HCT116 (cell line): Measurements from ENCODE around the gene KRT7. TPM values are rescaled to one million over a fixed set of nuclear protein-coding genes. Genes with fewer than 3 reads are reported as not detected.
A peak's percentile ranks its signal among the peaks of the same experiment; 100 is the strongest.

ENCODE experiments used
- ATAC-seq: fragments of 200-7000 bp; cut with Tn5 transposase; 2 replicates; pipeline ENCODE4 v1.9.1; 2020; ENCODE audit warnings: mild to moderate bottlenecking, moderate library complexity
- BruUV-seq: library from RNA; stranded (reverse); fragments of 400-500 nt; replicated peaks from 2 replicates; lab custom pipeline; 2021; lab: Mats Ljungman, UMichigan
- CTCF ChIA-PET: fragments of 300-600 bp; sonication (Branson Sonifier 250); formaldehyde crosslinking; loops from one replicate; lab custom pipeline; 2021; ENCODE audit warnings: antibody characterized with exemption; lab: Charles Lee
- POLR2A ChIA-PET: fragments of 300-600, 350-600 bp; sonication (Branson Sonifier 250); formaldehyde crosslinking; loops from one replicate; lab custom pipeline; 2021; ENCODE audit warnings: antibody characterized with exemption; lab: Charles Lee
- RAD21 ChIA-PET, 2 experiments: fragments of 300-600 bp; sonication (Branson Sonifier 250); formaldehyde crosslinking; loops; one replicate each; lab custom pipeline; 2023; ENCODE audit warnings: low total read pairs in 2 of 2; ENCODE audit not compliant: uncharacterized antibody in 2 of 2, unreplicated experiment in 2 of 2, low non-redundant PET in 1 of 2; lab: Charles Lee
- DNase-seq: peaks from one replicate; pipeline ENCODE4 v3.0.0-alpha.2; 2010; ENCODE audit warnings: low read depth, low spot score
- H2AFZ ChIP-seq: fragments of 200-600 bp; shearing (Covaris generic), sonication (generic); 2 replicates; pipeline ENCODE4 v1.6.1; 2017; ENCODE audit warnings: low read depth, mixed run types, mixed read lengths, antibody characterized with exemption, low read length; ENCODE audit not compliant: poor library complexity, severe bottlenecking
- H3K27ac ChIP-seq: 2 replicates; pipeline ENCODE4 v1.5.1; 2012; ENCODE audit warnings: low read depth, low read length
- H3K27me3 ChIP-seq: fragments of 200-600 bp; sonication (generic); 2 replicates; pipeline ENCODE4 v1.6.1; 2016; ENCODE audit warnings: mixed run types, low read length, mixed read lengths; ENCODE audit not compliant: insufficient read depth
- H3K36me3 ChIP-seq, 2 experiments: fragments of 200-500 bp in 1 of 2; fragments of 200-600 bp in 1 of 2; sonication (Bioruptor generic) in 1 of 2; sonication (generic) in 1 of 2; 2 replicates each; pipeline versions ENCODE4 v1.5.1 to v1.6.1; 2014 to 2016; ENCODE audit warnings: low read length in 2 of 2, inconsistent platforms in 1 of 2, mixed read lengths in 1 of 2, mixed run types in 1 of 2; ENCODE audit not compliant: insufficient read depth in 2 of 2, control insufficient read depth in 1 of 2
- H3K4me1 ChIP-seq, 2 experiments: fragments of 200-600 bp in 1 of 2; sonication (generic) in 1 of 2; 2 replicates each; pipeline versions ENCODE4 v1.5.1 to v1.6.1; 2012 to 2017; ENCODE audit warnings: low read length in 2 of 2, inconsistent platforms in 1 of 2, mild to moderate bottlenecking in 1 of 2, mixed read lengths in 1 of 2, mixed run types in 1 of 2, moderate library complexity in 1 of 2; ENCODE audit not compliant: insufficient read depth in 2 of 2, control insufficient read depth in 1 of 2
- H3K4me2 ChIP-seq: fragments of 200-600 bp; sonication (generic); 2 replicates; pipeline ENCODE4 v1.6.1; 2017; ENCODE audit warnings: mixed run types, low read length, mixed read lengths
- H3K4me3 ChIP-seq, 2 experiments: fragments of 200-600 bp in 1 of 2; sonication (generic) in 1 of 2; replicated peaks in 1 of 2; 2 replicates each; pipeline ENCODE4 v1.5.1; 2011 to 2016; ENCODE audit warnings: low read length in 2 of 2, control low read depth in 1 of 2, low read depth in 1 of 2, mild to moderate bottlenecking in 1 of 2, mixed read lengths in 1 of 2, mixed run types in 1 of 2
- H3K79me2 ChIP-seq: fragments of 200-600 bp; sonication (generic); 2 replicates; pipeline ENCODE4 v1.6.1; 2017; ENCODE audit warnings: mild to moderate bottlenecking, mixed run types, low read length, moderate library complexity, mixed read lengths; ENCODE audit not compliant: insufficient read depth
- H3K9ac ChIP-seq: fragments of 200-600 bp; sonication (generic); 2 replicates; pipeline ENCODE4 v1.6.1; 2016; ENCODE audit warnings: low read length, mixed read lengths
- H3K9me2 ChIP-seq: fragments of 200-600 bp; sonication (generic), shearing (Covaris generic); 2 replicates; pipeline ENCODE4 v1.6.1; 2017; ENCODE audit warnings: mixed run types, mild to moderate bottlenecking, moderate library complexity; ENCODE audit not compliant: insufficient read depth
- H3K9me3 ChIP-seq, 2 experiments: fragments of 200-500 bp in 1 of 2; fragments of 200-600 bp in 1 of 2; sonication (Bioruptor generic) in 1 of 2; sonication (generic) in 1 of 2; 2 replicates each; pipeline ENCODE4 v1.6.1; 2014 to 2017; ENCODE audit warnings: low read length in 2 of 2, mixed read lengths in 2 of 2, inconsistent platforms in 1 of 2, low read depth in 1 of 2, mild to moderate bottlenecking in 1 of 2, mixed run types in 1 of 2, moderate library complexity in 1 of 2; ENCODE audit not compliant: control insufficient read depth in 1 of 2, insufficient read depth in 1 of 2
- H4K20me1 ChIP-seq: fragments of 200-600 bp; sonication (generic), shearing (Covaris generic); 2 replicates; pipeline ENCODE4 v1.6.1; 2017; ENCODE audit warnings: mixed run types, mild to moderate bottlenecking, moderate library complexity; ENCODE audit not compliant: insufficient read depth
- ATF3 ChIP-seq: IDR thresholded peaks from 2 replicates; pipeline ENCODE4 v1.6.1; 2012
- CBX3 ChIP-seq: IDR thresholded peaks from 2 replicates; pipeline ENCODE4 v1.6.1; 2012; ENCODE audit warnings: low read depth
- CEBPB ChIP-seq: IDR thresholded peaks from 2 replicates; pipeline ENCODE4 v1.6.1; 2012; ENCODE audit warnings: low read depth
- CTCF ChIP-seq, 3 experiments: fragments of 200-600 bp in 1 of 3; sonication (generic) in 1 of 3; IDR thresholded peaks in 2 of 3; conservative IDR thresholded peaks in 1 of 3; 2 replicates each; pipeline ENCODE4 v1.5.1; 2012 to 2017; ENCODE audit warnings: low read depth in 2 of 3, low read length in 2 of 3, antibody characterized with exemption in 1 of 3, borderline replicate concordance in 1 of 3, control low read depth in 1 of 3, mild to moderate bottlenecking in 1 of 3, mixed read lengths in 1 of 3, mixed run types in 1 of 3, moderate library complexity in 1 of 3; ENCODE audit not compliant: insufficient read depth in 1 of 3
- EGR1 ChIP-seq: IDR thresholded peaks from 2 replicates; pipeline ENCODE4 v1.6.1; 2012; ENCODE audit warnings: low read depth
- EZH2 ChIP-seq: fragments of 200-600 bp; sonication (generic); IDR thresholded peaks from 2 replicates; pipeline ENCODE4 v1.6.1; 2017; ENCODE audit warnings: antibody characterized with exemption, mixed run types
- EZH2phosphoT487 ChIP-seq: fragments of 200-600 bp; IDR thresholded peaks from 2 replicates; pipeline ENCODE4 v1.6.1; 2018; ENCODE audit warnings: antibody characterized with exemption, borderline replicate concordance
- JUND ChIP-seq: IDR thresholded peaks from 2 replicates; pipeline ENCODE4 v1.6.1; 2012
- POLR2A ChIP-seq: IDR thresholded peaks from 2 replicates; pipeline ENCODE4 v1.7.0; 2011; ENCODE audit warnings: borderline replicate concordance; ENCODE audit not compliant: insufficient read depth, insufficient read length; ENCODE audit errors: extremely low read depth
- POLR2AphosphoS5 ChIP-seq: IDR thresholded peaks from 2 replicates; pipeline ENCODE4 v1.6.1; 2011; ENCODE audit warnings: mild to moderate bottlenecking, low read depth, low read length, moderate library complexity
- RAD21 ChIP-seq: IDR thresholded peaks from 2 replicates; pipeline ENCODE4 v1.6.1; 2012; ENCODE audit warnings: low read depth, mild to moderate bottlenecking
- SIN3A ChIP-seq: IDR thresholded peaks from 2 replicates; pipeline ENCODE4 v1.6.1; 2012; ENCODE audit warnings: low read depth
- SP1 ChIP-seq: IDR thresholded peaks from 2 replicates; pipeline ENCODE4 v1.6.1; 2012; ENCODE audit warnings: low read depth
- TCF7L2 ChIP-seq: IDR thresholded peaks from 2 replicates; pipeline ENCODE4 v1.7.0; 2011; ENCODE audit warnings: borderline replicate concordance, inconsistent platforms; ENCODE audit not compliant: insufficient read depth, insufficient read length; ENCODE audit errors: extremely low read depth
- YY1 ChIP-seq: IDR thresholded peaks from 2 replicates; pipeline ENCODE4 v1.6.1; 2011; ENCODE audit warnings: low read length, low read depth, moderate library complexity, mild to moderate bottlenecking; ENCODE audit not compliant: insufficient replicate concordance; ENCODE audit errors: extremely low read depth
- ZBTB33 ChIP-seq: IDR thresholded peaks from 2 replicates; pipeline ENCODE4 v1.6.1; 2011; ENCODE audit warnings: mild to moderate bottlenecking, low read length, moderate library complexity; ENCODE audit not compliant: insufficient replicate concordance; ENCODE audit errors: extremely low read depth
- ZFX ChIP-seq: fragments of 450-650 bp; IDR thresholded peaks from 2 replicates; pipeline ENCODE4 v1.6.1; 2017
- intact Hi-C: fragments of 100-400 bp; cut with micrococcal nuclease; formaldehyde crosslinking; loops from 2 replicates; pipeline ENCODE4 v1.10.0; 2022
- total RNA-seq: library from RNA; stranded (reverse); gene quantifications from one replicate; pipeline ENCODE4 v1.2.1, GENCODE V29; 2021; ENCODE audit not compliant: unreplicated experiment

KRT7 gene
- total RNA-seq, 1 experiment from 2014 or later: 72.6 TPM

GRCh38 chr12:52285172-52285745, 52.2 kb downstream of the KRT7 start (continued):
- TF ChIP-seq ZBTB33 (no peak), ZFX (no peak), CTCF (IDR thresholded peaks at IDR 0.05 in 2 of 3, conservative IDR thresholded peaks at IDR 0.05 in 1 of 3; ENCODE audit: borderline replicate concordance in 1 of 3, insufficient read depth in 1 of 3, low read depth in 2 of 3, low read length in 2 of 3) (no peak), SIN3A (no peak), SP1 (no peak), JUND (no peak), CEBPB (no peak), POLR2A (no peak), POLR2AphosphoS5 (no peak), CBX3 (no peak)

GRCh38 chr12:52285851-52286530, 52.9 kb downstream of the KRT7 start:
- BruUV-seq: no TSS peak
- ChIA-PET CTCF (interaction anchor here (1.0 to 1.3 kb wide), 4 partner anchors 10 to 594 kb away, joined by 3 to 5 read pairs (median 3); no protein-coding TSS in a partner anchor), RAD21 (interaction anchor here in 1 of 2 experiments (0.7 kb wide), 1 partner anchor 83 kb away, joined by 3 read pairs; no protein-coding TSS in a partner anchor), POLR2A (interaction anchor here (0.6 to 1.2 kb wide), 2 partner anchors 21 to 602 kb away, joined by 3 read pairs; no protein-coding TSS in a partner anchor)
- Histone ChIP-seq H3K27ac (no peak overlapping the region), H4K20me1 (no peaks in the 10 kb centered on the region), H3K79me2 (no peaks in the 10 kb centered on the region), H3K36me3 (no peaks in the 10 kb centered on the region), H2AFZ (no peak overlapping the region), H3K4me3 (no peak overlapping the region), H3K4me2 (peak overlapping the region; percentile 27), H3K4me1 (peaks cover 33 to 60% of the 10 kb centered on the region in 2 experiments), H3K9me3 (no peaks in the 10 kb centered on the region), H3K9me2 (no peaks in the 10 kb centered on the region), H3K27me3 (no peaks in the 10 kb centered on the region), H3K9ac (0 out of 2 replicates have a peak overlapping the region, but pooled peaks have one; percentile 25)
- intact Hi-C loops: no loop called here
- ATAC-seq (no peak), DNase-seq (no peak)
- no peak for TF ChIP-seq POLR2A
- TF ChIP-seq RAD21: no peak
- TF ChIP-seq ATF3: no peak
- no peak for TF ChIP-seq EZH2phosphoT487
- no peak for TF ChIP-seq ZFX
- no peak for TF ChIP-seq EZH2
- no peak for TF ChIP-seq SIN3A
- TF ChIP-seq EGR1: no peak
- TF ChIP-seq TCF7L2: no peak
- no peak for TF ChIP-seq YY1
